ENCODE results near the gene CNTNAP3.
"Not testable (repeated sequence)": the region's sequence is repeated elsewhere in the genome, so short reads cannot be mapped to it uniquely, and the experiment has no call there.

The CNTNAP3 gene

DNA sequence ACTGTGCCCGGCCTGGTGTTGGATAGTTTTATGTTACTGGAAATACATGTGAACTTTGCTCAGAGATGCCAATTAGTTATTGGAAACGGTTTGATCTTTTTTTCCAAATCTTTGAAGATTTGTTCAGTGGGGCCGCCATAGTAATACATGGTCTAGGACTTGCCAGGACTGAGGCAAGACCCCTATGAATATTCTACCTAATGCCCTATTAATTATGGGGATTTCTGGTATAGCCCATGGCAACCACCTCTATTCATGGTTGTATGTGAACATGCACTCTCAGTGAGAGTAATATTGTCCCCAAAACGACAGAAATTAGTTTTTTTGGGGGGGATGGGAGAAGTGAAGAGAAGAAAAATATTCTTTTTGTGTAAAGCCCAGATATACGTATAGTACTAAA lies 220.3 kb downstream of the CNTNAP3 start:
- not testable (repeated sequence) for DNase-seq (ENCODE audit: low read depth in 2 of 2)

DNA sequence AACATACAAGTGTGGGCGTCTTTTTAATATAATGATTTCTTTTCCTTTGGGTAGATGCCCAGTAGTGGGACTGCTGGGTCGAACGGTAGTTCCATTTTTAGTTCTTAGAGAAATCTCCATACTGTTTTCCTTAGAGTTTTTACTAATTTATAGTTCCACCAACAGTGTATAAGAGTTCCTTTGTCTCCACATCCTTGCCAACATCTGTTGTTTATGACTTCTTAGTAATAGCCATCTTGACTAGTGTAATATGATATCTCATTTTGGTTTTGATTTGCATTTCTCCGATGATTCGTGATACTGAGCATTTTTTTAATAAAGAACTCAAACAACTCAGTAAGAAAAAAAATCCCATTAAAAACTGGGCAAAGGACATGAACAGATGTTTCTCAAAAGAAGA lies 225.0 kb downstream of the CNTNAP3 start:
- DNase-seq (ENCODE audit: low read depth in 2 of 2) = not testable (repeated sequence)

DNA sequence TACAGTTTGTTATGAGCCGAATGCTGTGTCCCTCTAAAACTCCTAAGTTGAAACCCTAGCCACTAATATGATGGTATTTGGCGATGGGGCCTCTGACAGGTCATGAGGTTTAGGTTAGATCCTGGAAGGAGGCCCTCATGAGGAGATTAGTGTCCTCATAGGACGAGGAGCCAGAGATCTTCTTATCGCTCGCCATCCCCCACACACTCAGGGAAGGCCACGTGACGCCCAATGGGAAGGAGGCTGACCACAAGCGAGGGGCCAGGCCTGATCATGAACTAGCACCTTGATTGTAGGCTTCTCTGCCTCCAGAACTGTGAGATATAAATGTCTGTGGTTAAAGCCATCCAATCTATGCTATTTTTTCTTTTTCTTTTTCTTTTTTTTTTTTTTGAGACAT lies 233.5 kb downstream of the CNTNAP3 start:
- not testable (repeated sequence) for DNase-seq (ENCODE audit: low read depth in 2 of 2)

DNA sequence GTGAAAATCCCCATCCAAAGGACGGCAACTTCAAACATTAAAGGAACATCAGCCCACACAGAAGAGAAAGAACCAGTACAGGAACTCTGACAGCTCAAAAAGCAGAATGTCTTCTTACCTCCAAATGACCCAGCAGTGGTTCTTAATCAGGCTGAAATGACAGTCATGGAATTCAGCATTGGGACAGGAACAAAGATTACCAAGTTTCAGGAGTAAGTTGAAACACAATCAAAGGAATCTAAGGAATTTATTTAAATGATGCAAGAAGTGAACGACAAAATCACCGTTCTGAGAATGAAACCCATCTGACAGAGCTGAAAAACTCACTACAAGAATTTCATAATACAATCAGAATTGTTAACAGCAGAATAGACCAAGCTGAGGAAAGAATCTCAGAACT lies 241.1 kb downstream of the CNTNAP3 start:
- DNase-seq (ENCODE audit: low read depth in 2 of 2) = not testable (repeated sequence)

DNA sequence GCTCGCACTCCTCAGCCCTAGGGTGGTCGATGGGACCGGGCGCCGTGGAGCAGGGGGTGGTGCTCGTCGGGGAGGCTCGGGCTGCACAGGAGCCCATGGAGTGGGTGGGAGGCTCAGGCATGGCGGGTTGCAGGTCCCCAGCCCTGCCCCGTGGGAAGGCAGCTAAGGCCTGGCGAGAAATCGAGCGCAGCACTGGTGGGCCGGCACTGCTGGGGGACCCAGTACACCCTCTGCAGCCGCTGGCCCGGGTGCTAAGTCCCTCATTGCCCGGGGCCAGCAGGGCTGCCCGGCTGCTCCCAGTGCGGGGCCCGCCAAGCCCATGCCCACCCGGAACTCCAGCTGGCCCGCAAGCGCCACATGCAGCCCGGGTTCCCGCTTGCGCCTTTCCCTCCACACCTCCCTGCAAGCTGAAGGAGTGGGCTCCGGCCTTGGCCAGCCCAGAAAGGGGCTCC lies 245.6 kb downstream of the CNTNAP3 start:
- DNase-seq (ENCODE audit: low read depth in 2 of 2) = not testable (repeated sequence)

DNA sequence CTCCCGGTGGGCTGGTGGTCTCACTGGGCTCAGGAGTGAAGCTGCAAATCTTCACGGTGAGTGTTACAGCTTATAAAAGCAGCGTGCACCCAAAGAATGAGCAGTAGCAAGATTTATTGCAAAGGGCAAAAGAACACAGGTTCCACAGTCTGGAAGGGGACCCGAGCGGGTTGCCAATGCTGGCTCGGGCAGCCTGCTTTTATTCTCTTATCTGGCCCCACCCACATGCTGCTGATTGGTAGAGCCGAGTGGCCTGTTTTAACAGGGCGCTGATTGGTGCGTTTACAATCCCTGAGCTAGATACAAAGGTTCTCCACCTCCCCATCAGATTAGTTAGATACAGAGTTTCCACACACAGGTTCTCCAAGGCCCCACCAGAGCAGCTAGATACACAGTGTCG lies 246.2 kb downstream of the CNTNAP3 start:
- DNase-seq (ENCODE audit: low read depth in 2 of 2) = not testable (repeated sequence)

DNA sequence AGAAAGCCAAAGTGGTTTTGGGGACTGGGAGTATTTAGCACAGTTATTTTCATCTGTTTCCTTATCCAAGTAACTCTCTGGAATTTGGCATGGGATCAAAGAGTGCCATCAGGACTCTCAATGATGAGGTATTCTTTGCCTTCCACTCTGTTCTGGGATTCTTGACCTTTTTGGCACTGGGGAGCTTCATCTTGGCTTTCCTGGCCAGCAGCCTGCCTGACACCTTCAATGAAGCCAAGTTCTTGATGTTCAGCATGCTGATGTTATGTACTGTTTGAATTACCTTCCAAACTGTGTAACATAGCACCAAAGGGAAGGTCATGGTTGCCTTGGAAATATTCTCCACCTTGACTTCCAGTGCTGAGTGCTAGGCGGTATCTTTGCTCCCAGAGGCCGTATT lies 248.8 kb downstream of the CNTNAP3 start:
- not testable (repeated sequence) for DNase-seq (ENCODE audit: low read depth in 2 of 2)

DNA sequence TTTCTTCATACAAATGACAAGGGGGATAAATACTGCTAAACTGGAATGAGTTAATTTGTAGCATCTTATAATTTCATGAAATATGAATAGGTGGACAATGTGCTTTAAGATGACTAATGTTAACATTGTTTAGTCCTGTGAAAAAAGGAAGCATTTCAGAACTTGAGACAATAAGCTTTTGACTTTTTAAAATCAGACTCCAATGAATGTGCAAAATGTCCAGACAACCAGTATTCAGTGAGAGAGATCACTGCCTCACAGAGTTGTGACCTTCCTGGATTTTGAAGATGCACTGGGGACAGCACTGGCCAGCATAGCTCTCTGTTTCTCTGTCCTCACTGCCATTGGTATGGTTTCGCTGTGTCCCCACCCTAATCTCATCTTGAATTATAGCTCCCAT lies 249.7 kb downstream of the CNTNAP3 start:
- DNase-seq (ENCODE audit: low read depth in 2 of 2) = not testable (repeated sequence)

DNA sequence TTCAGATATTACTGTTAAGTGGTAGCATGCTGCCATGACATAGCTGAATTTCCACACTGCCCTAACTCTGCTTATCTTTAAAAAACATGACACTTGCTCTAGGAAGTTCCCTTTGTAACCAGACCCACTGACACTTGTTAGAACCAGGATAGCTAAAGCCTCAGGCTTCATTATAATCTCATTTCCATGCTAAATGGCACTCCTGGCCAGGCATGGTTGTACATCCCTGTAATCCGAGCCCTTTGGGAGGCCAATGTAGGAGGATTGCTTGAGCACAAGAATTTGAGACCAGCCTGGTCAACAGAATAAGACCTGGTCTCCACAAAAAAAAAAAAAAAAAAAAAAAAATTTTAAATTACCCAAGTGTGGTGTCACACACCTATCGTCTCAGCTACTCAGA lies 254.1 kb downstream of the CNTNAP3 start:
- not testable (repeated sequence) for DNase-seq (ENCODE audit: low read depth in 2 of 2)

DNA sequence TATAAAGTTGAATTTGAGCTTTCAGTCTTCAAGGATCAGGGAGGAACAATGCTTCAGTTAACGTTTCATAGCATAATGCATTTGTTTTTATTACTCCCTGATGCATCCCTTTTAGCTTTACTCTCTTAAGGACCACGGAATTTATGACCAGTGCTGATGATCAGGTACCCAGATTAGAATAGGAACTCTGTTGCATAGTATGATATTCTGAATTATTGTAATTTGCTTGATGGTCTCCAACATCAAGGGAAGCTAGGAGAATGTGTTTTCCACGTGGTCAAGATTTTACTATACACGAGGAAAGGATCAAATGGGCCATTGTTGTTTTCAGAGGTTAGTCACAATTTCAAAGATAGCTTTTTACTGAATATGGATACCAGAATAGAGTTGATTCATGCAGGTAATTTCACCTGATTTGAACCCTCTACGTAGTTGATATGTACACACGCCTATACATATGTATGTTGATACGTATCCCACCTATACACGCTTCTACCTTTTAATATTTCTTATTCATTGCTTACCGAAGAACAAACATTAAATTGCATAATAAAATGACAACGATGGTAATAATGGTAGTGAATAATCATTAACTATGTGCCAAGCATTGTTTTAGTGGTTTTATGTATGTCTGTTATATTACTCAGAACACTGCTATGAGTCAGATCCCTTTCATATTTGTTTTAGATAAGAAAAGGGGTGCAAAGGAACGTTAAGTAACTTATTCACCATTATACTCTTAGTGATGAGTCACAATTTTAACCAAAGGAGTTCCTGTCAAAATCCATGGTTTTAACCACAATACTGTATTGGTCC lies 257.6 kb downstream of the CNTNAP3 start:
- not testable (repeated sequence) for DNase-seq (ENCODE audit: low read depth in 2 of 2)

DNA sequence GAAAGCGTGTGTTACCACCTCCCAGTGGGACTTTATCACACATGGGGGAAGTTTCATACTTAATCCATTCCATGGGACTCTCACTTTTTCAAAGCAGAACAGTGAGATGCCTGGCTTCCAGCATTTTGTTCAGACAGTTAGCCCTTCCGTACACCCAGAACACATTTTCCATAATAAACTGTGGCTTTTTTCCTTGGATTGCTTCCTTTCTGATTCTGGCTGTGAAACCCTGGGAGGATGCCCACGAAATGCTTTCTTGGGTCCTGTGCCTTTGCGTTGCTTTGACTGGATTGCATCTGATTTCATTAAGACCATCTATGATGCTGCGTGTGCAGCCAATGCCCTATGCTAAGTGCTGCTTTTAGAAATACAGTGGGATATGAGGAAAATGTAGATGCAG lies 259.1 kb downstream of the CNTNAP3 start:
- not testable (repeated sequence) for DNase-seq (ENCODE audit: low read depth in 2 of 2)

DNA sequence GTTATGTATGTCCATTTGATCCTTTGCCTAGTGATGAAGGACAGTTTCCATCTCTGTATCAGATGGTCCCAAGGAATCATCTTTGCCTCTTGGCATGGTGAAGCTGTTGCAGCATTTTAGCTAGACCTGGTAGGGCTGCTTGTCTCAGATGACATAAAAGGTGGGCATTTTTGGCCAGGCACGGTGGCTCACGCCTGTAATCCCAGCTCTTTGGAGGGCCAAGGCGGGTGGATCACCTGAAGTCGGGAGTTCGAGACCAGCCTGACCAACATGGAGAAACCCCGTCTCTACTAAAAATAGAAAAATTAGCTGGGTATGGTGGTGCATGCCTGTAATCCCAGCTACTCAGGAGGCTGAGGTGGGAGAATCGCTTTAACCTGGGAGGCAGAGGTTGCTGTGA lies 259.8 kb downstream of the CNTNAP3 start:
- DNase-seq (ENCODE audit: low read depth in 2 of 2) = not testable (repeated sequence)

DNA sequence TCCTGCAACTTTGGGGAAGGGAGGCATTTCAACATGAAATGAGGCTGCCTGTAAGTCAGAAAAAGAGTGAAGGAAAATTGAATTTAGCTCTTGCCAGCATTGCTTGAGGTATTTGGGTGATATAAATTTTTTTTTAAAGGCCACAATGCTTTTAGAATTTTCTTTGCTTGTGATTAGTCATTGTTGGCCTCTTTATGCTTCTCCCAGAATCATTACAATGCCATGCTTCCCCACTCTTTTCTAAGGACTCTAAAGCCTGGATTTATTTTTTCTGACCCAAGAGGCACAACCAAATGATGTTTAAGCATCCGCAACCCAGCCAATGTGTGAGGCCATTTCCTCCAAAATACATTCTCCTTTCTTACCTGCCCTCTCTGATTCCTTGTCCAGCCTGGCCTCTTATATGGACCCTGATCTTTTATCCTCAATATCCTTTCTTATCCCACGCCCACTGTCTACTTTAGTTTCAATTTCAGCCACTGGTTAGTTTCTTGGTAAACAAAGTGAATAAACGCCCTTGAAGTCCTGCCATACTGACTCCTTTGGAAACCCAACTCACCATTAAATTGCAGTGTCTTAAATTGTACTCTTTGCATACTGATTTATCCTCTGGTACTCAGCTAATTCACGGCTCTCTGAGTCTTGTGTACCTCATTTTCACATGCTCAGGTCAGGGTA lies 261.9 kb downstream of the CNTNAP3 start:
- DNase-seq (ENCODE audit: low read depth in 2 of 2) = not testable (repeated sequence)
